HG02970 (cell line): ENCODE results near the gene ZCCHC14.
A peak's percentile ranks its signal among the peaks of the same experiment; 100 is the strongest.
"Not testable (repeated sequence)": the region's sequence is repeated elsewhere in the genome, so short reads cannot be mapped to it uniquely, and the experiment has no call there.

Experiments
- ATAC-seq: cut with Tn5 transposase; IDR thresholded peaks from one replicate; pipeline ENCODE4 v1.9.1; 2021; ENCODE audit warnings: mild to moderate bottlenecking, moderate library complexity, moderate number of reproducible peaks; ENCODE audit not compliant: unreplicated experiment, low FRiP score

The ZCCHC14 gene

GRCh38 chr16:87391950-87392820, 100.6 kb downstream of the ZCCHC14 start, which contains the start of gene MAP1LC3B:
TSS of gene MAP1LC3B (plus strand) at chr16:87392336. CDS start at chr16:87392428, 92 bp downstream.
- ATAC-seq, result peak; percentile 74

- no peak for ATAC-seq
These were observed 101.4 kb downstream of the ZCCHC14 start for GRCh38 chr16:87391324-87391949.

- no peak for ATAC-seq
These were observed 102.0 kb downstream of the ZCCHC14 start for GRCh38 chr16:87390641-87391323.

GRCh38 chr16:87389914-87390313, 102.9 kb downstream of the ZCCHC14 start:
- not testable (repeated sequence) for ATAC-seq

- ATAC-seq, result no peak
These were observed 103.6 kb downstream of the ZCCHC14 start for GRCh38 chr16:87389245-87389644.

GRCh38 chr16:87388818-87389134, 104.0 kb downstream of the ZCCHC14 start:
- no peak for ATAC-seq

- peak; percentile 39 for ATAC-seq
These were observed 104.6 kb downstream of the ZCCHC14 start for GRCh38 chr16:87387942-87388817.

GRCh38 chr16:87384875-87385167, 108.0 kb downstream of the ZCCHC14 start:
- ATAC-seq, result not testable (repeated sequence)

- peak; percentile 2 for ATAC-seq
These were observed 108.5 kb downstream of the ZCCHC14 start for GRCh38 chr16:87384162-87384874.

GRCh38 chr16:87383505-87384161, 109.2 kb downstream of the ZCCHC14 start, which contains the start of gene FBXO31:
TSS of gene FBXO31 (minus strand) at chr16:87383776. CDS start at chr16:87383744, 32 bp downstream.
- ATAC-seq, result peak; percentile 45

- no peak for ATAC-seq
These were observed 110.6 kb downstream of the ZCCHC14 start for GRCh38 chr16:87382023-87382785.

- ATAC-seq, result no peak
These were observed 111.9 kb downstream of the ZCCHC14 start for GRCh38 chr16:87380881-87381280.

- ATAC-seq, result no peak
These were observed 112.4 kb downstream of the ZCCHC14 start for GRCh38 chr16:87380403-87380802.

- ATAC-seq, result not testable (repeated sequence)
These were observed 113.5 kb downstream of the ZCCHC14 start for GRCh38 chr16:87379312-87379752.

- ATAC-seq, result no peak
These were observed 116.2 kb downstream of the ZCCHC14 start for GRCh38 chr16:87376660-87377059.

- ATAC-seq, result no peak
These were observed 117.2 kb downstream of the ZCCHC14 start for GRCh38 chr16:87375426-87376135.

- ATAC-seq, result no peak
These were observed 118.5 kb downstream of the ZCCHC14 start for GRCh38 chr16:87374313-87374712.

- no peak for ATAC-seq
These were observed 120.5 kb downstream of the ZCCHC14 start for GRCh38 chr16:87372305-87372704.
